CD8-positive, alpha-beta memory T cell (primary cell): ENCODE results near the gene PLEKHA7. TPM values are rescaled to one million over a fixed set of nuclear protein-coding genes. Genes with fewer than 3 reads are reported as not detected.

Experiments used
- CTCF ChIA-PET: fragments of 350-600 bp; sonication (Branson Sonifier 250); formaldehyde crosslinking; loops from one replicate; lab custom pipeline; 2021; ENCODE audit warnings: antibody characterized with exemption; lab: Charles Lee
- POLR2A ChIA-PET: fragments of 350-600 bp; sonication (Branson Sonifier 250); formaldehyde crosslinking; loops from one replicate; lab custom pipeline; 2021; ENCODE audit warnings: antibody characterized with exemption; lab: Charles Lee
- DNase-seq, 5 donors: peaks; one replicate each; pipeline versions ENCODE4 v3.0.0 to v3.0.0-alpha.2; 2020 to 2022; ENCODE audit warnings: mixed read lengths in 1 of 5
- H3K27ac ChIP-seq: one replicate; pipeline ENCODE4 v1.7.0; 2013; ENCODE audit warnings: low read depth, mild to moderate bottlenecking, low read length, moderate library complexity
- H3K27me3 ChIP-seq: 2 replicates; pipeline ENCODE4 v1.7.0; 2013; ENCODE audit warnings: low read length, mild to moderate bottlenecking; ENCODE audit not compliant: insufficient read depth, poor library complexity, severe bottlenecking
- H3K36me3 ChIP-seq: 2 replicates; pipeline ENCODE4 v1.7.0; 2013; ENCODE audit warnings: mild to moderate bottlenecking, low read length, moderate library complexity; ENCODE audit not compliant: insufficient read depth
- H3K4me1 ChIP-seq: 2 replicates; pipeline ENCODE4 v1.7.0; 2013; ENCODE audit warnings: mild to moderate bottlenecking, low read length, moderate library complexity; ENCODE audit not compliant: insufficient read depth
- H3K4me3 ChIP-seq: 2 replicates; pipeline ENCODE4 v1.7.0; 2013; ENCODE audit warnings: mild to moderate bottlenecking, low read length
- H3K9me3 ChIP-seq: 2 replicates; pipeline ENCODE4 v1.7.0; 2013; ENCODE audit warnings: mild to moderate bottlenecking, low read length
- H3K27ac Mint-ChIP-seq, 8 donors: one replicate each; pipeline ENCODE4 v1.8.0; 2020 to 2021; ENCODE audit warnings: mixed read lengths in 8 of 8, mild to moderate bottlenecking in 6 of 8, inconsistent platforms in 3 of 8, moderate library complexity in 3 of 8
- H3K27me3 Mint-ChIP-seq, 2 donors: one replicate each; pipeline ENCODE4 v1.8.0; 2020 to 2021; ENCODE audit warnings: mixed read lengths in 2 of 2, mild to moderate bottlenecking in 1 of 2, moderate library complexity in 1 of 2
- H3K36me3 Mint-ChIP-seq, 3 donors: one replicate each; pipeline ENCODE4 v1.8.0; 2020 to 2021; ENCODE audit warnings: mixed read lengths in 3 of 3, inconsistent platforms in 1 of 3, mild to moderate bottlenecking in 1 of 3
- H3K4me1 Mint-ChIP-seq, 3 donors: one replicate each; pipeline ENCODE4 v1.8.0; 2020 to 2021; ENCODE audit warnings: mixed read lengths in 3 of 3, inconsistent platforms in 1 of 3, mild to moderate bottlenecking in 1 of 3
- H3K4me3 Mint-ChIP-seq, 7 donors: one replicate each; pipeline ENCODE4 v1.8.0; 2020 to 2021; ENCODE audit warnings: mixed read lengths in 7 of 7, mild to moderate bottlenecking in 6 of 7, moderate library complexity in 4 of 7, inconsistent platforms in 2 of 7
- H3K9me3 Mint-ChIP-seq, 5 donors: one replicate each; pipeline ENCODE4 v1.8.0; 2020 to 2022; ENCODE audit warnings: mixed read lengths in 5 of 5, mild to moderate bottlenecking in 3 of 5, moderate library complexity in 2 of 5, inconsistent platforms in 1 of 5
- polyA plus RNA-seq: library from polyadenylated mRNA; unstranded; fragments of 300-500 nt; fragmentation: Illumina TruSeq; gene quantifications from one replicate; pipeline ENCODE4 v1.2.3, GENCODE V29; 2021
- total RNA-seq, 2 experiments: library from RNA; stranded (reverse); gene quantifications; one replicate each; pipeline ENCODE4 v1.2.3, GENCODE V29; 2021

Gene PLEKHA7
- total and polyA plus RNA-seq, 3 experiments from 2014 or later: 4.1 to 6.6 (median 5.3) TPM

- ChIA-PET CTCF (interaction anchor here (1.4 kb wide), 1 partner anchor 9 kb away, joined by 3 read pairs; no protein-coding TSS in a partner anchor), POLR2A (no interaction called here)
- Histone ChIP-seq H3K9me3 (no peaks in the 10 kb centered on the region), H3K4me3 (no peak overlapping the region), H3K36me3 (no peaks in the 10 kb centered on the region), H3K4me1 (no peaks in the 10 kb centered on the region), H3K27ac (no peak overlapping the region), H3K27me3 (no peaks in the 10 kb centered on the region)
- peaks cover 1 to 2% of the 10 kb centered on the region in 2 donors for H3K27me3 Mint-ChIP-seq
- no peaks in the 10 kb centered on the region for H3K36me3 Mint-ChIP-seq
- H3K4me1 Mint-ChIP-seq: no peaks in the 10 kb centered on the region
- no peak for DNase-seq
- H3K9me3 Mint-ChIP-seq: peaks cover 0 to 2% (median 0%) of the 10 kb centered on the region in 5 donors
- peak overlapping the region in 1 of 8 donors; percentile 23 for H3K27ac Mint-ChIP-seq
- H3K4me3 Mint-ChIP-seq: no peak overlapping the region
These were observed 237.3 kb downstream of the PLEKHA7 start for GRCh38 chr11:16776711-16777612.

- peaks cover 1 to 5% of the 10 kb centered on the region in 2 donors for H3K27me3 Mint-ChIP-seq
- H3K9me3 ChIP-seq: no peaks in the 10 kb centered on the region
- H3K36me3 Mint-ChIP-seq: no peaks in the 10 kb centered on the region
- no peak overlapping the region for H3K4me3 ChIP-seq
- ChIA-PET POLR2A (no interaction called here), CTCF (no interaction called here)
- H3K4me3 Mint-ChIP-seq: no peak overlapping the region
- no peaks in the 10 kb centered on the region for H3K4me1 ChIP-seq
- H3K27ac ChIP-seq: no peak overlapping the region
- H3K36me3 ChIP-seq: no peaks in the 10 kb centered on the region
- no peaks in the 10 kb centered on the region for H3K4me1 Mint-ChIP-seq
- no peaks in the 10 kb centered on the region for H3K27me3 ChIP-seq
- H3K27ac Mint-ChIP-seq: no peak overlapping the region
- peaks cover 0 to 2% (median 0%) of the 10 kb centered on the region in 5 donors for H3K9me3 Mint-ChIP-seq
- no peak for DNase-seq
These were observed 238.5 kb downstream of the PLEKHA7 start for GRCh38 chr11:16775614-16776283.

- DNase-seq: no peak
- CTCF ChIA-PET: interaction anchor here (1.4 to 1.7 kb wide), 2 partner anchors 10 to 13 kb away, joined by 5 to 12 read pairs; no protein-coding TSS in a partner anchor
- Histone ChIP-seq H3K27me3 (no peaks in the 10 kb centered on the region), H3K4me3 (no peak overlapping the region), H3K27ac (no peak overlapping the region), H3K9me3 (no peaks in the 10 kb centered on the region), H3K36me3 (no peaks in the 10 kb centered on the region), H3K4me1 (no peaks in the 10 kb centered on the region)
- no peaks in the 10 kb centered on the region for H3K4me1 Mint-ChIP-seq
- POLR2A ChIA-PET: no interaction called here
- H3K27me3 Mint-ChIP-seq: peaks cover 1 to 5% of the 10 kb centered on the region in 2 donors
- H3K36me3 Mint-ChIP-seq: no peaks in the 10 kb centered on the region
- H3K9me3 Mint-ChIP-seq: peaks cover 0 to 2% (median 0%) of the 10 kb centered on the region in 5 donors
- H3K27ac Mint-ChIP-seq: no peak overlapping the region
- H3K4me3 Mint-ChIP-seq: no peak overlapping the region
These were observed 239.1 kb downstream of the PLEKHA7 start for GRCh38 chr11:16774936-16775613.

GRCh38 chr11:16773981-16774935, 240.0 kb downstream of the PLEKHA7 start:
- no peak for DNase-seq
- Histone ChIP-seq H3K27ac (no peak overlapping the region), H3K36me3 (no peaks in the 10 kb centered on the region), H3K9me3 (no peaks in the 10 kb centered on the region), H3K4me3 (no peak overlapping the region), H3K4me1 (no peaks in the 10 kb centered on the region), H3K27me3 (no peaks in the 10 kb centered on the region)
- no peak overlapping the region for H3K27ac Mint-ChIP-seq
- ChIA-PET CTCF (interaction anchor here (0.5 to 1.7 kb wide), 3 partner anchors 11 to 109 kb away, joined by 3 to 12 read pairs (median 5); no protein-coding TSS in a partner anchor), POLR2A (no interaction called here)
- H3K9me3 Mint-ChIP-seq: peaks cover 0 to 2% (median 0%) of the 10 kb centered on the region in 5 donors
- H3K4me3 Mint-ChIP-seq: no peak overlapping the region
- H3K27me3 Mint-ChIP-seq: peaks cover 1 to 12% of the 10 kb centered on the region in 2 donors
- H3K4me1 Mint-ChIP-seq: no peaks in the 10 kb centered on the region
- no peaks in the 10 kb centered on the region for H3K36me3 Mint-ChIP-seq

GRCh38 chr11:16772141-16772512, 242.1 kb downstream of the PLEKHA7 start:
- Mint-ChIP-seq H3K27ac (peak overlapping the region in 1 of 8 donors; percentile 6), H3K4me1 (no peaks in the 10 kb centered on the region), H3K36me3 (no peaks in the 10 kb centered on the region), H3K9me3 (no peaks in the 10 kb centered on the region), H3K27me3 (peaks cover 4 to 13% of the 10 kb centered on the region in 2 donors), H3K4me3 (no peak overlapping the region)
- Histone ChIP-seq H3K4me3 (no peak overlapping the region), H3K27me3 (no peaks in the 10 kb centered on the region), H3K9me3 (no peaks in the 10 kb centered on the region), H3K4me1 (no peaks in the 10 kb centered on the region), H3K27ac (no peak overlapping the region), H3K36me3 (no peaks in the 10 kb centered on the region)
- DNase-seq: no peak
- POLR2A ChIA-PET: no interaction called here
- CTCF ChIA-PET: no interaction called here

- Histone ChIP-seq H3K9me3 (no peaks in the 10 kb centered on the region), H3K27ac (no peak overlapping the region), H3K4me1 (no peaks in the 10 kb centered on the region), H3K27me3 (no peaks in the 10 kb centered on the region), H3K4me3 (no peak overlapping the region), H3K36me3 (no peaks in the 10 kb centered on the region)
- DNase-seq: no peak
- H3K27ac Mint-ChIP-seq: no peak overlapping the region
- peaks cover 4 to 13% of the 10 kb centered on the region in 2 donors for H3K27me3 Mint-ChIP-seq
- POLR2A ChIA-PET: no interaction called here
- no peaks in the 10 kb centered on the region for H3K36me3 Mint-ChIP-seq
- CTCF ChIA-PET: interaction anchor here (1.0 to 1.2 kb wide), 2 partner anchors 11 to 14 kb away, joined by 3 to 4 read pairs; no protein-coding TSS in a partner anchor
- no peaks in the 10 kb centered on the region for H3K4me1 Mint-ChIP-seq
- no peak overlapping the region for H3K4me3 Mint-ChIP-seq
- H3K9me3 Mint-ChIP-seq: no peaks in the 10 kb centered on the region
These were observed 242.7 kb downstream of the PLEKHA7 start for GRCh38 chr11:16771350-16772140.
